ENCODE data around the gene B4GAT1.
"Not testable (repeated sequence)": the region's sequence is repeated elsewhere in the genome, so short reads cannot be mapped to it uniquely, and the experiment has no call there.

Gene B4GAT1

DNA sequence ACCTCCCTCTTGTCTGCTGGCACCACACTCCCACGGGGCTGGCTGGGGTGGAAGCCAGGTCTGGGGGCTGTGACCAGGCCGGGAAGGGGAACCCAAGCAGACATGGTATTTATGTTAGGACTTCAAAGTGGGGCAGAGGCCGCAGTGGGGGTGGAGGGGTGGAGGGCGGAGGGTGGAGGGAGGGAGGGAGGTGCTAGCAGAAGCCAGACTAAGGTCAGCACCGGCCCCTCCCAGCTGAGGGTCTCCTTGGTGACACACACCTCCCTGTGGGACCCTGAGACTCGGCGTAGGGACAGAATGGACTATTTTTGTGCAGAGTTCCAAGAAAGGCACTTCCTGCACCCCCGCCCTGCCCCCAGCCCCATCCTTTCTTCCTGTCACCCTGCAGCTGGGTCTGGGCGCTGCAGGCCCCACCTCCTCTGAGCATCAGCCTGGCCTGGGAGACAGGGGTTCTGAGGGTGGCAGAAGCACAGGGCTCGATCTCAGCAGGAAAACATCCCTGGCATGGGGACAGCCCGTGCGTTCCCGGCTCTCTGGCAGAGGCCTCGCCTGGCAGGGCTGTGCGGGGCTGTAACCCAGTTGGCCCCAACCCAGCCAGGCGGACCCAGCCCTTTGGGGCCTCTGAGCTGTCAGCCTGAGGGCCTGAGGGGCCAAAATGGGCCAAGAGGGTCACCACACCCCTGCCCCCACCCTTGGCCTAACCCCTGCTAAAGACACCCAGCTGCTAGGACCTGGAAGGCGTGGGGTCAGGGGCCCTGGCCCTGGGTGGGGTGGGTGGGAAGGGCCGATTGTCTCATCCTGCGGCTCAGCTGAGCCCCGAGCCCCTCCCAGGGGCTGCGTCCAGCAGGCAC is 20.9 kb downstream of the B4GAT1 start:
- no peak for DNase-seq (ENCODE audit: low read depth)
- H3K4me3 ChIP-seq (ENCODE audit: low read depth, low read length) = no peak overlapping the region

DNA sequence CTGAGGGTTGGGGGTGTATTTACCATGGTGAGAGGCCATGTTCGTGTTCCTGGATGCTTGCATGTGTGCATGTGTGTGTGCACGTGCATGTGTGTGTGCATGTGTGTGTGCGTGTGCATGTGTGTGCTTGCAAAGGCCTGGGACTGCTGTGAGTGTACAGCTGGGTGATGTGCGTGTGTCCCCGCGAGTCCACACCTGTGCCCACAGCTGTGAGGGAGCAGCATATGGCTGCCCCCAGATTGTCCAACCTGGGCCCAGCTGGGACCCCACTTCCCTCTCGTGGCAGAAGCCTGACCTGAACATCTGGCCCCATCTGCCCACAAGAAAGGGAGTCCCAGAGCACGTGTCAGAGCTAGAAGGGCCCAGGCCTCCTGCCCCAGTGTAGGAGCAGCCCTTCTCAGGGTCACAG is 22.2 kb downstream of the B4GAT1 start:
- no peak overlapping the region for H3K4me3 ChIP-seq (ENCODE audit: low read depth, low read length)
- no peak for DNase-seq (ENCODE audit: low read depth)

DNA sequence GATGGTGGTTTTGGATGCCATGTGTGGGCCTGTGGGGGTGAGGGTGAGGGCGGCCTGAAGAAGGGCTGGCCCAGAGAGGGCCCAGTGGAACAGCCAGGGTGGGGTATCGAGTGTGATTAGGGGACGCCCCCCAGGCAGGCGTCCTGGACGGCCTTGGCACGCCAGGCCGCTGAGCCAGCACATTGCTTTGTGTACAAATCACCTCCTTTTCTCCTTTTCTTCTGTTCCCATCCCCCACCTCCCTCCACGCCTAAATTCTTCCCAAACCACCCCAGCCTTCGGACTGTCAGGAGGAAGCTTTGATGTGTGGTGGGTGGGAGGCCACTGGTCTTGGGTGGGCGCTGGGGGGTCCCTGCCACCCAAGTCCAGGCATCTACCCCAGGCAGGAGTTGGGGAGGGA is 22.8 kb downstream of the B4GAT1 start:
- no peak overlapping the region for H3K4me3 ChIP-seq (ENCODE audit: low read depth, low read length)
- DNase-seq (ENCODE audit: low read depth) = no peak

DNA sequence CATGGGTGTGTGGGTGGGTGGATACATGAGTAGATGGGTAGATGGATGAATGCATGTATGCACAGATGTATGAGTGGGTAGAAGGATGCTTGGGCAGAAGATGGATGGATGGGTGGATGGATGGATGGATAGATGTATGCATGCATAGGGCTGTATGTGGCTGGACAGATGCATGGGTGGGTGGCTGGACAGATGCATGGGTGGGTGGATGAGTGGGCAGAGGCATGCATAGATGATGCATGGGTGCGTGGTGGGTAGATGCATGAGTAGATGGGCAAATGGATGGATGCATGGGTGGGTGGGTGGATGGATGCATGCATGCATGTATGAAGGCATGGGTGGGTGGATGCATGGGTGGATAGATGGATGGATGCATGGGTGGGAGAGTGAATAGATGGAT is 23.7 kb downstream of the B4GAT1 start:
- no peak for DNase-seq (ENCODE audit: low read depth)
- no peak overlapping the region for H3K4me3 ChIP-seq (ENCODE audit: low read depth, low read length)

DNA sequence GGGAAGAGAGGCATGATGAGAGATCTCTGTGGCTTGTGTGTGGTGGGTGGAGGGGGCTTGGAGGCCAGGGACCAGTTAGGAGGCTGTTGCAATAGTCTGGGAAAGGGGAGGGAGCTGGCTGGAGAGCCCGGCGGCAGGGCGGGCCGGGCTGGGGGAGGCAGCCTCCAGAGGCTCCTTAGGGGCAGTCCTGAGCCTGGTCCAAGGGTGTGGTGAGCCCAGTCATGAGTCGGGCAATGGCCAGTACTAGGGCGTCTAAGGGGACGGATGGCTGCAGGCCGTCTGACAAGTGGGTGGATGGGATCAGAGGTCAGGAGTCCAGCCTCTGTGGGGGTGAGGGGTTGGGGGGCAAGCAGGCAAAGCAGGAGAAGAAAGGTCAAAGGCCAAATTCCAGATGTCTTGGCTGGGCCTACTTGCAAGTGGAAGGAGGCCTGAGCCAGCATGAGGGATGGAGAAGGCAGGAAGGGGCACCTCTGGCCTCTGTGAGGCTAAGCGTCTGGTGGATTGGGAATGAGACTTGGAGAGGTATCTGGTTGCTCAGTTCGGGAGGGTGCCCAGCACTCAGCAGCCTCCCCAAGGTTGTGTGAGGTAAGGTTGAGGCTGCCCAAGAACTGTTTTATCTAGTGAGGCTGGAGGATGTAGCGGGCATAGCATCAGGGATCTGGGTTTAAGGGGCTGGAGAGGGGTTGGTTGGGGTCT is 24.5 kb downstream of the B4GAT1 start:
- no peak overlapping the region for H3K4me3 ChIP-seq (ENCODE audit: low read depth, low read length)

DNA sequence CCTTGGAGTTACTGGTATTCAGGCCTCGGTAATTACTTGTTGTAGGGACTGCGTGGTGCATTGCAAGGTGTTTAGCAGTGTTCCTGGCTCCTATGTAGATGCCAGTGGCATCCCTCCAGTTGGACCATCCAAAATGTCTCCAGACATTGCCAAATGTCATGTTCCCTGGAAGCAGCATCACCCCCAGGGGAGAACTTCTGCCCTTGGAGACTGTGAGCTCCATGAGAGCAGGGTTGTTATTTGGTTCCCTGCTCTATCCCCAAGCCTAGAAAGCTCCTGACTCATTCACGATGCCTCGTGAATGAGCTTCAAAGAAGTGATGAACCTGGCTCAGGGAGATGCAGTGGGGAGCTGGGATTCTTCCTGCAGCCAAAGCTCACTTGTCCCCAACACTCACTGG is 25.8 kb downstream of the B4GAT1 start:
- no peak for DNase-seq (ENCODE audit: low read depth)
- H3K4me3 ChIP-seq (ENCODE audit: low read depth, low read length) = no peak overlapping the region

More for the DNA sequence above, 24.5 kb downstream of the B4GAT1 start:
- DNase-seq (ENCODE audit: low read depth) = no peak

DNA sequence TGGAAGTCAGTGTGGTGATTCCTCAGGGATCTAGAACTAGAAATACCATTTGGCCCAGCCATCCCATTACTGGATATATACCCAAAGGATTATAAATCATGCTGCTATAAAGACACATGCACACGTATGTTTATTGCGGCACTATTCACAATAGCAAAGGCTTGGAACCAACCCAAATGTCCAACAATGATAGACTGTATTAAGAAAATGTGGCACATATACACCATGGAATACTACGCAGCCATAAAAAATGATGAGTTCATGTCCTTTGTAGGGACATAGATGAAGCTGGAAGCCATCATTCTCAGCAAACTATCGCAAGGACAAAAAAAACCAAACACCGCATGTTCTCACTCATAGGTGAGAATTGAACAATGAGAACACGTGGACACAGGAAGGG is 26.7 kb downstream of the B4GAT1 start:
- not testable (repeated sequence) for H3K4me3 ChIP-seq (ENCODE audit: low read depth, low read length); DNase-seq (ENCODE audit: low read depth)

DNA sequence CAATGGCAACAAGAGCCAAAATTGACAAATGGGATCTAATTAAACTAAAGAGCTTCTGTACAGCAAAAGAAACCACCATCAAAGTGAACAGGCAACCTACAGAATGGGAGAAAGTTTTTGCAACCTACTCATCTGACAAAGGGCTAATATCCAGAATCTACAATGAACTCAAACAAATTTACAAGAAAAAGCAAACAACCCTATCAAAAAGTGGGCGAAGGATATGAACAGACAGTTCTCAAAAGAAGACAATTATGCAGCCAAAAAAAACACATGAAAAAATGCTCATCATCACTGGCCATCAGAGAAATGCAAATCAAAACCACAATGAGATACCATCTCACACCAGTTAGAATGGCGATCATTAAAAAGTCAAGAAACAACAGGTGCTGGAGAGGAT is 27.1 kb downstream of the B4GAT1 start:
- DNase-seq (ENCODE audit: low read depth); H3K4me3 ChIP-seq (ENCODE audit: low read depth, low read length): not testable (repeated sequence)

DNA sequence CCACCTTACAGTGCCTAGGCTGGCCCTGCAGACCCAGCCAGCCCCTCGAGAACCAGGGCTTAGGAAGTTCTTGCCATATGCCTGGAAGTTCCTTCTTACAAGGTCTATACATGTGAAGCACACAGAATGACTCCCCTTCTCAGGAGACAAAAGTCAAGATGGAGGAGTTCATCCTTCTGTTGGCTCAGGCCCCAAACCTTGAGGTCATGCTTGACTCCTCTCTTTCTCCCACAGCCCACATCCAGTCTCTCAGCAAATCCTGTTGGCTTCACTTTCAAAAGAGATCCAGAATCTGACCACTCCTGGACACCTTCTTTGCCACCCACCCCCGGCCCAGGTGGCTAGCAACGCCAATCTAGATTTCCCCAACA is 28.8 kb downstream of the B4GAT1 start:
- DNase-seq (ENCODE audit: low read depth) = no peak
- H3K4me3 ChIP-seq (ENCODE audit: low read depth, low read length) = no peak overlapping the region

DNA sequence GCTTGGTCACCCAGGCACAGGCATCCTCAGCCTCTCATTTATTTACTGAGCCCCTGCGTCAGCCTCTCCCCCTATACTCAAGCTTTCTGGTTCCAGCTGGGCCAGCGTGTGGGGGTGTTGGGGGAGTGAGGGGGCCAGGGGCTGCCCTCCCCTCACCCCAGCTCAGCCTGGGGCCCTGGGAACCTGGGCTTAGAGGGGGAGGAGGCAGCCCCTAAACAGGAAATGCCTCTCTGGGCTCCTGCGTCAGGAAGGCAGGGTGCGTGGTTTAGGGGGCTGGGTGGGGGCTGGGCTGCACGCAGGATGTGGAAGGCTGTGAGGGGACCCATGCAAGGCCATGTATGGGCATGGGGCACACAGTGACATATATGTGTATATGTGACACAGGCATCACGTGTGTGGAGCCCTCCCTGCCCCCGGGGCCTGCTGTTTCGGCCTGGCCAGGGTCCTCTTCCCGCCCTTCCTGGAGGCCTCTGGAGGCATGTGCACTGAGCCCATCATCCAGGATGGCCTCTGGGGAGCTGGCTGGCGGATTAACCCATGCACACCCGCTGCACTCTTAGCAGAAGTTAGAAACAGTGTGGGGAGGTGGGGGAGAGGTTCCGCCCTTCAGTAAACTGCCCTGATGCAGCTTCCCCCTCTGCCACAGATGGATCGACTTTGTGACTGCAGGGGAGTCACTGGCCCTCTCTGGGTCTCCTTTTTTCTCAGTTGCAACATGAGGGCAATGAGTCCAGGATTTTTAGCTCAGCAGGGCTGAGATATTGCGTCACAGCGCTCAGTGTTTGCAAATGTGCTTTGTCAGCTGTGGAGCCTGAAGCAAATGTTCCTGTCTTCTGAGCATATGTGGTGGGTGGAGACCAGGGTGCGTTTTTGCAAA is 29.5 kb downstream of the B4GAT1 start:
- peak; percentile 91 for DNase-seq (ENCODE audit: low read depth)
- H3K4me3 ChIP-seq (ENCODE audit: low read depth, low read length) = no peak overlapping the region

DNA sequence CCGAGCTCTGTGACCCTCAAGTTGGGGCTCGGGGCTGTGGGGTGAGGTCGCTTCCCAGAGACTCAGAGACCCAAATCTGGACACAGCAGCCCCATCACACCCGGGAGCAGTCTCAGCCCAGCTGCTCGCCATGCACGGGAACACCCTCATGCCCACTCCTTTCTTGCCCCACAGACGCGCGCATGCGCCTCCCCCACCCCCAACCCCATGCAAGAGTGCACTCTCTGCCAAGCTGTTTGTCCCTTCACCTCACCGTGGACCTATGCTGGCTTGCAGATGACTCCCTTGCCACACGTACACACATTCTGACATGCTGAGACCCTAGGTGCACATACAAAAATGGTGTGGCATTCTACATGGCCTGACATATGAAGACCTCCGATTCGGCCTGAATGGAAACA is 30.1 kb downstream of the B4GAT1 start:
- peak; percentile 65 for DNase-seq (ENCODE audit: low read depth)
- H3K4me3 ChIP-seq (ENCODE audit: low read depth, low read length) = no peak overlapping the region

DNA sequence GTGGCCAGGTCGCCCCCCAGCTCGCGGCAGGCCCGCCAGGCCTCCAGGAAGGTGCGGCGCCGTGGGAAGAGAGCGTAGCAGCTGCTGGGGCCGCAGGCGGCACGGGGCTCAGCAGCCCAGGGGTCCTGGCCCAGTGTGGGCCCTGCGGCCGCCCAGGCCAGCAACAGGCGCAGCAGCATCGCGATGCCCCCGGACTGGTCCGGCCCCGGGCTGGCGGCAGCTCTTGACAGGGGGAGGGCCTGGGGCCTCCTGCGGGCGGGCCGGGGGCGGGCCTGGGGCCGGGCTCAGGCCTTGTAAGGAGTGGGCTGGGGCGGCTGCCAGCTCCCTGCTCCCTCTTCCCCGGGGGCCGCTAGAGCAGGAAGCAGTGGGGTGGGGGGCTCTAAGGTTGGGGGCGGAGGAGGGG is 30.6 kb downstream of the B4GAT1 start, which contains the start of gene CD248:
Gene CD248 (minus strand): TSS at position 196 of the 403 bp plus-strand sequence. CDS start 17 bp downstream, at position 179.
- H3K4me3 ChIP-seq (ENCODE audit: low read depth, low read length) = peak within 1 kb of the TSS; percentile 62

DNA sequence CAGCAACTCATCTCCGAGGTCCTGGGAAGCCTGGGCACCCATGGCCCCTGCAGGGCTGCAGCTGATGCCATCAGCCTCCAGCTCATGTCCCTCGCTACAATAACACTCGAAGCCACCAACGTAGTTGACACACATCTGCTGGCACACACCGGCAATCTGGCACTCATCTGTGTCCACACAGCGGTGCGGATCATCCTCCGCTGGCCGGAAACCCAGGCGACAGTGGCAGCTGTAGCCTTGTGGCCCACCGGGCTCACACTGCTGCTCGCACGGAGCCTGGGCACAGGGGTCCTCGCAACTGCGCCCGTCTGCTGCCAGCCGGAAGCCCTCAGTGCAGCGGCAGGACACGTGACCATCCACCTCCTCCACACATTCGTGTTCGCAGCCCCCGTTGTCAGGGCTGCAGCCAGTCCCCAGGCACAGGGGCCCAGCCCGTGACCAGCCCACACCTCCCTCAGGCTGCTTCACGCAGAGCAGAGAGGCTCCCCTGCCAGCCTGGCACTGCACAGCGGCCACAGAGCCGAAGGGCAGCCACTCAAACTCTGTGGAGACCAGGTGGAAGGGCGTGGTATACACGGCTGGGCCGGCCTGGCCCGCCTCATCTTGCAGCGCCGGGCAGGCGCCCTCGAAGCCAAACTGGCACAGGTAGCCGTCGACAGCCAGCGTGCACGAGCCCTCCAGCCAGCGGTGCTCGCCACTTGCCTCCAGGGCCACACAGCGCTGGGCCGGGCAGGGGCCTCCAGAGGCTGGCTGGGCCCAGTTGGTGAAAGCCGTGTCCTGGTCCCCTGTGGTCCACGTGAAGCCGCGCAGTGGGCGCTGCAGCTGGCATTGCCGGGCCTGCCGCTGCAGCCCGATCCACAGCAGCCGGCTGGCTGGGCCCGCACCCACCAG is 31.3 kb downstream of the B4GAT1 start:
- DNase-seq (ENCODE audit: low read depth) = no peak
- peak overlapping the region; percentile 62 for H3K4me3 ChIP-seq (ENCODE audit: low read depth, low read length)

More for the DNA sequence above, 30.6 kb downstream of the B4GAT1 start, which contains the start of gene CD248:
- peak; percentile 84 for DNase-seq (ENCODE audit: low read depth)

DNA sequence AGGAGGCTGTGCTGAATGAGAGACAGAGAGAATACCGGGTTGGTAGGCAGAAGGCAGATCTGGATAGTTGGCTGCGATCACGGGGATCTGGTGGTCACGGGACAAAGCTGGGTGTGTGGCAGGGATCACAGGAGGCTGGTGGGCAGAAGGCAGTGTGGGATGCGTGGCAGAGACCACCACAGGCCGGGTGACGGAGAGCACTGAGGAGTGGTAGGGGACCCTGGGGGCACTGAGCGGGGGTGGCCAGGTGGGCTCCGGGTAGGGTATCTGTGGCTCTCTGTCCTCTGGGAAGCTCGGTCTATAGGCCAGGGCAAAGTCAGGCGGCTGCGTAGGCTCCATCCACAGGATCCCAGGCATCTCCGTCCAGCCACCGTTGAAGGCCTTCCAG is 31.9 kb downstream of the B4GAT1 start:
- DNase-seq (ENCODE audit: low read depth) = no peak
- H3K4me3 ChIP-seq (ENCODE audit: low read depth, low read length) = peak overlapping the region; percentile 62

DNA sequence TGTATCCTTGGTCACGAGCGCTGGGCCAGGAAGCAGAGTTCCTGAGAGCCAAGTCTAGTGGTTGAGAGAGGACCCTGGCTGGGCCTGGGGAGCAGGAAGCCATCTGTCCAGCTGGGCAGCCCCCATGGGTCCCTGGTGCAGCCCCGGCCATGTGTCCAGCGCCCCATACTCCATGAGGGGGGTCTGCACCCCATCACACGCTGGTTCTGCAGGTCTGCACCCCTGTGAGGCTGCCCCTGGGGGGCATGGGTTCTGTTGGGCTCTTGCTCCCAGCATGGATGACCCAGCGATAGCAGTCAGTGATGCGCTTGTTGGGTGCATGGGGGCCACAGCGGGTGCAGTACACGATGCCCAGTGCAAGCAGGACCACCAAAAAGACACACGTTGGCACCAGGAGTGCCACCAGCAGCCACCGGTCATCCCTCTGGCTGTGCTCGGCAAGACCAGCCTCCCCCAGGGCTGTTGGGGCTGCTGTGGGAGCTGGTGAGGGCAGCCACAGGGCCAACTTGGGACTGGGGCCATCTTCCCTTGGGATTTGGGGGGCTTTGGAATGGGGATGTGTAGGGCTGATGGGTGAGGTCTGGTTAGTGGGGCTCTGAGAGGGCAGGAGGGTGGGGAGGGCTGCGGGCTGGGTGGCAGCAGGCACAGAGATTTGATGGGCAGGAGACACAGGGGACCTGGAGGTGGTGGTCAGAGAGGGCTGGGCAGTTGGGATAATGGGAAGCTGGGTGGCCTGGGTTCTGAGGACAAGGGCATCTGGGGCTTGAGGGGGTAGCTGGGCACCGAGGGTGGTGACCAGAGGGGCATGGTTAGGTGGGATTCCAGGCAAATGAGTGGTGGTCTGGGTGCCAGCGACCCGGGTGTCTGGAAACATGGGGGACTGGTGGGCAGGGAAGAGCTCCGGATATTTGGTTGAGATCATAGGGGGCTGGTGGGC is 32.6 kb downstream of the B4GAT1 start:
- DNase-seq (ENCODE audit: low read depth) = no peak
- H3K4me3 ChIP-seq (ENCODE audit: low read depth, low read length) = peak overlapping the region; percentile 62

DNA sequence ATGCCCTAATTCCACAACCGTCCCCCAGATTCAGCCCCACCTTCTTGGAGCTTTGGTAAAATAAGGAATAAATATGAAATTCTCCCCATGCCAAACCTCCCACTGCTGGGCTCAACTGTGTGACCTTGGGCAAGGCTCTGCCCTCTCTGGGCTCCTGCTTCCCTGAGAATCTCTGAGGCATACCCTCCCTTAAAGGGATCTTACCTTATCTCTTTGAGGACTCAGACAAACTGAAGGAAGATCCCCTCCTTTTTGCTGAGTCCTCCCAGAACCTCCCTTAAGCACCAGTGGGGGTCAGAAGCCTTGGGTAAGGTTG is 33.3 kb downstream of the B4GAT1 start:
- no peak for DNase-seq (ENCODE audit: low read depth)
- peak overlapping the region; percentile 62 for H3K4me3 ChIP-seq (ENCODE audit: low read depth, low read length)

DNA sequence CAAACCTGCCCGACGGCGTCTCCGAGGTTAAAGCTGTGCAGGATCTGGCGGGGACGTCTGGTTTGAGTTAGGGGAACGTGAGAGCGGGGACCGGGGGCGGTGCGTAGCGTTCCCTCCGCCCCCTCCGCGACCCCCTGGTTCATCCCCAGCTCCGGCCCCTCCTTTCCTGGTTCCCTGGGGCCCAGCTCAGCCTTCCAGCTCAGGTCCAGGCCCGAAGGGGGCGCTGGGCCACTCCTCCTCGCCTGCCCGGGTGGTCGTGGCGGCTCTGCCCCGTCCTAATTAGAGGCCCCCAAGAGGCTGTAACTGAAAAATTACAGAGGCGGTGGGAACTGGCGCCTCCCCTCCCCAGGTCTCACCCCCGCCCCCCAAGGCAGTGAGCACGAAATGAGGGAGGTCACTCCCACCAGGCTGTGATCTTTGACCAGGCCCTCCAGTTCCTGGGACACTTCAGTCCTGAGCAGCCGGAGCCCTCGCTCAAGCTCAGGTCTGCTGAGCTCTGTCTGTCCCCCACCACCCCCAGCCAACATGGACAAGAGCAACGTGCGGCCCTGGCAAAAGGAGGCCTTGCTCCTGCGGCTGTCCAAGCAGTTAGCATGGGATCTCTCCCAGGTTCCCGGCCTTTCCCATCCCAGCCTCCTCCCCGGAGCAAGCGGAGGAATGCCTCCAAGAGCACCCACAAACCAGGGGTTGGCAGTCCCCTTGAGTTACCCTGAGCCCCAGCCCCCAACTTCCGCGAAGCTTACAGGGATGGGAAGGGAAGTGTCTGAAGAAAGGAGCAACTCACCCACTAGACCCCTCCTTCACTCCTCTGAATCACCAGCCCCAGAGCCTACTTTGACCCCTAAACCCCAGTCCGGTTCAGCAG is 33.9 kb downstream of the B4GAT1 start:
- no peak for DNase-seq (ENCODE audit: low read depth)
- H3K4me3 ChIP-seq (ENCODE audit: low read depth, low read length) = peak overlapping the region; percentile 62

Measured in skeletal muscle cell (primary cell).